ENCODE measurements around the gene TMEM108. TPM values are rescaled to one million over a fixed set of nuclear protein-coding genes. Genes with fewer than 3 reads are reported as not detected.

TMEM108 gene
- total RNA-seq, 1 experiment from 2014 or later = 2.1 TPM

GRCh38 chr3:133424937-133425869 lies 387.0 kb downstream of the TMEM108 start:
- Histone ChIP-seq H3K4me3 (ENCODE audit: insufficient read depth, low read depth, low read length) (no peak overlapping the region), H3K36me3 (replicated peaks; ENCODE audit: control insufficient read depth, insufficient read depth, low read length) (no peaks in the 10 kb centered on the region), H3K27me3 (ENCODE audit: control insufficient read depth, insufficient read depth, low read length) (no peaks in the 10 kb centered on the region; the same call in 1 of the 2 replicates)
- DNase-seq = peak; percentile 14

GRCh38 chr3:133425898-133426297 lies 387.7 kb downstream of the TMEM108 start:
- Histone ChIP-seq H3K4me3 (ENCODE audit: insufficient read depth, low read depth, low read length) (no peak overlapping the region), H3K36me3 (replicated peaks; ENCODE audit: control insufficient read depth, insufficient read depth, low read length) (no peaks in the 10 kb centered on the region), H3K27me3 (ENCODE audit: control insufficient read depth, insufficient read depth, low read length) (no peaks in the 10 kb centered on the region; the same call in 1 of the 2 replicates)
- DNase-seq = peak; percentile 26

- no peaks in the 10 kb centered on the region; the same call in 1 of the 2 replicates for H3K27me3 ChIP-seq (ENCODE audit: control insufficient read depth, insufficient read depth, low read length)
- H3K36me3 ChIP-seq (replicated peaks; ENCODE audit: control insufficient read depth, insufficient read depth, low read length) = no peaks in the 10 kb centered on the region
- H3K4me3 ChIP-seq (ENCODE audit: insufficient read depth, low read depth, low read length) = no peak overlapping the region
- DNase-seq = no peak
Measured at GRCh38 chr3:133426721-133427120, 388.5 kb downstream of the TMEM108 start.

- peak; percentile 27 for DNase-seq
- Histone ChIP-seq H3K27me3 (ENCODE audit: control insufficient read depth, insufficient read depth, low read length) (no peaks in the 10 kb centered on the region), H3K36me3 (replicated peaks; ENCODE audit: control insufficient read depth, insufficient read depth, low read length) (no peaks in the 10 kb centered on the region), H3K4me3 (ENCODE audit: insufficient read depth, low read depth, low read length) (no peak overlapping the region)
Measured at GRCh38 chr3:133428552-133428951, 390.4 kb downstream of the TMEM108 start.

- Histone ChIP-seq H3K27me3 (ENCODE audit: control insufficient read depth, insufficient read depth, low read length) (no peaks in the 10 kb centered on the region), H3K4me3 (ENCODE audit: insufficient read depth, low read depth, low read length) (no peak overlapping the region), H3K36me3 (replicated peaks; ENCODE audit: control insufficient read depth, insufficient read depth, low read length) (no peaks in the 10 kb centered on the region)
- DNase-seq = peak; percentile 10
Measured at GRCh38 chr3:133429063-133429462, 390.9 kb downstream of the TMEM108 start.

- no peak for DNase-seq
- no peaks in the 10 kb centered on the region for H3K36me3 ChIP-seq (replicated peaks; ENCODE audit: control insufficient read depth, insufficient read depth, low read length)
- H3K4me3 ChIP-seq (ENCODE audit: insufficient read depth, low read depth, low read length) = no peak overlapping the region
- H3K27me3 ChIP-seq (ENCODE audit: control insufficient read depth, insufficient read depth, low read length) = no peaks in the 10 kb centered on the region
Measured at GRCh38 chr3:133439563-133439962, 401.4 kb downstream of the TMEM108 start.

- no peak overlapping the region for H3K4me3 ChIP-seq (ENCODE audit: insufficient read depth, low read depth, low read length)
- no peaks in the 10 kb centered on the region for H3K36me3 ChIP-seq (replicated peaks; ENCODE audit: control insufficient read depth, insufficient read depth, low read length)
- DNase-seq = no peak
- H3K27me3 ChIP-seq (ENCODE audit: control insufficient read depth, insufficient read depth, low read length) = no peaks in the 10 kb centered on the region
Measured at GRCh38 chr3:133440652-133441051, 402.5 kb downstream of the TMEM108 start.

- H3K4me3 ChIP-seq (ENCODE audit: insufficient read depth, low read depth, low read length) = no peak overlapping the region
- no peaks in the 10 kb centered on the region for H3K27me3 ChIP-seq (ENCODE audit: control insufficient read depth, insufficient read depth, low read length)
- no peaks in the 10 kb centered on the region for H3K36me3 ChIP-seq (replicated peaks; ENCODE audit: control insufficient read depth, insufficient read depth, low read length)
- no peak for DNase-seq
Measured at GRCh38 chr3:133441867-133442270, 403.7 kb downstream of the TMEM108 start.

- no peak overlapping the region for H3K4me3 ChIP-seq (ENCODE audit: insufficient read depth, low read depth, low read length)
- H3K27me3 ChIP-seq (ENCODE audit: control insufficient read depth, insufficient read depth, low read length) = no peaks in the 10 kb centered on the region
- no peak for DNase-seq
- no peaks in the 10 kb centered on the region for H3K36me3 ChIP-seq (replicated peaks; ENCODE audit: control insufficient read depth, insufficient read depth, low read length)
Measured at GRCh38 chr3:133442518-133442917, 404.3 kb downstream of the TMEM108 start.

- no peaks in the 10 kb centered on the region for H3K27me3 ChIP-seq (ENCODE audit: control insufficient read depth, insufficient read depth, low read length)
- H3K36me3 ChIP-seq (replicated peaks; ENCODE audit: control insufficient read depth, insufficient read depth, low read length) = no peaks in the 10 kb centered on the region
- DNase-seq = no peak
- H3K4me3 ChIP-seq (ENCODE audit: insufficient read depth, low read depth, low read length) = no peak overlapping the region
Measured at GRCh38 chr3:133443649-133444422, 405.6 kb downstream of the TMEM108 start.

- no peak for DNase-seq
- no peak overlapping the region for H3K4me3 ChIP-seq (ENCODE audit: insufficient read depth, low read depth, low read length)
- H3K27me3 ChIP-seq (ENCODE audit: control insufficient read depth, insufficient read depth, low read length) = no peaks in the 10 kb centered on the region
- no peaks in the 10 kb centered on the region for H3K36me3 ChIP-seq (replicated peaks; ENCODE audit: control insufficient read depth, insufficient read depth, low read length)
Measured at GRCh38 chr3:133444423-133444774, 406.2 kb downstream of the TMEM108 start.

GRCh38 chr3:133445108-133445507 lies 406.9 kb downstream of the TMEM108 start:
- Histone ChIP-seq H3K36me3 (replicated peaks; ENCODE audit: control insufficient read depth, insufficient read depth, low read length) (no peaks in the 10 kb centered on the region), H3K4me3 (ENCODE audit: insufficient read depth, low read depth, low read length) (no peak overlapping the region), H3K27me3 (ENCODE audit: control insufficient read depth, insufficient read depth, low read length) (no peaks in the 10 kb centered on the region)
- DNase-seq = no peak

Measured in H7 (cell line).